ENCODE measurements around the gene CCDC146.
"Not testable (repeated sequence)": the region's sequence is repeated elsewhere in the genome, so short reads cannot be mapped to it uniquely, and the experiment has no call there.

Gene CCDC146

DNA sequence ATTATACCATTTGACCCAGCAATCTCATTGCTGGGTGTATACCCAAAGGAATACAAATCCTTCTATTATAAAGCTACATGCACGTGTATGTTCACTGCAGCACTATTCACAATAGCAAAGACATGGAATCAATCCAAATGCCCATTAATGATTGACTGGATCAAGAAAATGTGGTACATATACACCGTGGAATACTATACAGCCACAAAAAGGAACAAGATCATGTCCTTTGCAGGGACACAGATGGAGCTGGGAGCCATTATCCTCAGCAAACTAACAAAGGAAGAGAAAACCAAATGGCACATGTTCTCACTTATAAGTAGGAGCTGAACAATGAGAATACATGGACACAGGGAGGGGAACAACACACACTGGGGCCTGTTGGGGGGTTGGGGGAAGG, 211.6 kb downstream of the CCDC146 start:
- DNase-seq: not testable (repeated sequence)

- DNase-seq: no peak
Observed at GRCh38 chr7:77335581-77335980, 213.2 kb downstream of the CCDC146 start.

DNA sequence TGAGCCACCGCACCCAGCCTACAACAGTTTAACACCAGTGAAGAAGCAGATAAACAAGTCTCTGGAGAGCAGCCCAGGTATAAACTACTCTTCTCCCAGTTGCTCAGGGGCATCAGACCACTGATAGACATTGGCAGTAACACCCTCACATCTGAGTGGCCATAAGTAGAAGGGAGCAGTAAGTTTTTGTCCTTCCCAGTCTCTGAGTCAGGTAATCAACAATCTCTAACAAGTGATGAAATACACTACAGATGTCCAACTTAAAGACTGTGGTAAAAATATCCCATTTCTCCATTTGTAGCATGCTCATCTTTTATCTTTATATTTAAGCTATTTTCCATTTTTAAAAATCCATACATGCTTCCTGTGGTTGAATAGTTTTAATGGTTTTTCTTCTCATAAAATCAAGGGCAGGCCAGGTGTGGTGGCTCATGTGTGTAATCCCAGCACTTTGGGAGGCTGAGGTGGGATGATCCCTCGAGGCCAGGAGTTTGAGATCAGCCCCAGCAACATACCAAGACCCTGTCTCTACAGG, 215.1 kb downstream of the CCDC146 start:
- DNase-seq: no peak

DNA sequence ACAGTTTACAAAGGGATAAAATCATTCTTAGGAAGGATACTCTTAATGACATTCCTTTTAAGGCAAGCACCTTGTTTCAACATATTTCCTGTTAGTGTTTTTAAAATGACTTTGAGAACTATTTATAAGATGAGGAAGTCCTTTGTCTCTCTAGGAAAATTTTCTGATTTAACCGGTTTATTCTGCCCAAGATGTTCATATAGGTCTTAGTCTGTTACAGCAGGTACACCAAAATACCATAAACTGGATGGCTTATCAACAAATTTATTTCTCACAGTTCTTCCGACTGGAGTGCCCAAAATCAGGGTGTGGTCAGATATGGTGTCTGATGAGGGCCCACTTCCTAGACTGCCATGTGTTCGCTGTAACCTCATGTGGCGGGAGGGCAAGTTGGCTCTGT, 215.8 kb downstream of the CCDC146 start:
- no peak for DNase-seq

DNA sequence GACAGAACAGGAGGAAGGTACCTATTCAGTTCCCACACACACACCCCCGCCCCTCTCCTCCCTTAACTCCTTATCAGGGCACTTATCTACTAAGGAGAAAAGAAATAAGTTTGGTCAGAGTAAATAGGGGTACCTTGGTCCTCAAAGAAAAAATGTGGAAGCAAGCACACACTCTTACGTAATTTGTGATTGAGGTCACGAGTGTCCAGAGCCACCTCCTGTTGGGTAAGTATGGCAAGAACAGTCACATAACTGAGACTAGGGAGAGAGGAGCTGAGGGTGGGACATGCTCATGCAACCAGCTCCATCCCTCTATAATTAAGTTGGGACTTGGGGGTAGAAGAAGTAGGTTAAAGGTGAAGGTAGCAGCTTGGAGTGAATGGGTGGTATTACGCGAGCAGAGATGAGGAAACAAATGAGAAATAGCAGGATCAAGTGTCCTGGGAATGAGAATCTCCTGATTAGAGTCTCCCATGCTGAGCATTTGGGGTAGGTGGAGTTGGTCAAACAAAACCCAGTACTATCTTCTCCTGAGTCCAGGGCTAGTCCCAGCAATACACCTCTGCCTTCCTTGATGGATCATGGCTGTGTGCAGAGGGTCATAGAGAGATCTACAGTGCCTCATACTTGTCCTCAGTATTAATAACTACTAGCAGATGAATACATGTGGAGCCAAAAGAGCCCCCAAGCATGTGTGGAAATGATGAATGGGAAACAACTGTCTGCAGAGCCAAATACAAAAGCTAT, 216.6 kb downstream of the CCDC146 start:
- DNase-seq: no peak

GRCh38 chr7:77339726-77340125, 217.3 kb downstream of the CCDC146 start:
- no peak for DNase-seq

All from eye (tissue), 1 donor.